GM21723 (cell line): ENCODE measurements around the gene ATP13A3.

Source experiments
- ATAC-seq: cut with Tn5 transposase; IDR thresholded peaks from one replicate; pipeline ENCODE4 v1.9.1; 2021; ENCODE audit warnings: mild to moderate bottlenecking, moderate library complexity; ENCODE audit not compliant: unreplicated experiment

Gene ATP13A3

GRCh38 chr3:194446172-194446571 lies 40.6 kb downstream of the ATP13A3 start:
- ATAC-seq, result no peak

- ATAC-seq, result no peak
These were observed 42.9 kb downstream of the ATP13A3 start for GRCh38 chr3:194443901-194444300.

- no peak for ATAC-seq
These were observed 46.0 kb downstream of the ATP13A3 start for GRCh38 chr3:194440756-194441155.

GRCh38 chr3:194439881-194440550 lies 46.8 kb downstream of the ATP13A3 start:
- ATAC-seq, result no peak

- no peak for ATAC-seq
These were observed 52.3 kb downstream of the ATP13A3 start for GRCh38 chr3:194434503-194434902.

GRCh38 chr3:194431554-194431953 lies 55.2 kb downstream of the ATP13A3 start:
- ATAC-seq, result no peak

GRCh38 chr3:194425399-194425798 lies 61.4 kb downstream of the ATP13A3 start:
- no peak for ATAC-seq

GRCh38 chr3:194424953-194425352 lies 61.8 kb downstream of the ATP13A3 start:
- ATAC-seq, result no peak

- no peak for ATAC-seq
These were observed 62.4 kb downstream of the ATP13A3 start for GRCh38 chr3:194424373-194424772.

- ATAC-seq, result no peak
These were observed 63.5 kb downstream of the ATP13A3 start for GRCh38 chr3:194423317-194423716.

GRCh38 chr3:194422188-194422587 lies 64.6 kb downstream of the ATP13A3 start:
- no peak for ATAC-seq

- ATAC-seq, result no peak
These were observed 68.1 kb downstream of the ATP13A3 start for GRCh38 chr3:194418671-194419070.

GRCh38 chr3:194407423-194407822 lies 79.4 kb downstream of the ATP13A3 start:
- ATAC-seq, result no peak

GRCh38 chr3:194405766-194406165 lies 81.0 kb downstream of the ATP13A3 start:
- no peak for ATAC-seq

- ATAC-seq, result no peak
These were observed 82.2 kb downstream of the ATP13A3 start for GRCh38 chr3:194404365-194405140.

GRCh38 chr3:194401868-194402329 lies 84.9 kb downstream of the ATP13A3 start:
- no peak for ATAC-seq

- no peak for ATAC-seq
These were observed 85.5 kb downstream of the ATP13A3 start for GRCh38 chr3:194401346-194401745.

- ATAC-seq, result no peak
These were observed 86.9 kb downstream of the ATP13A3 start for GRCh38 chr3:194399874-194400411.

- no peak for ATAC-seq
These were observed 87.6 kb downstream of the ATP13A3 start, which contains the start of gene GP5 for GRCh38 chr3:194399166-194399565. Gene GP5 (minus strand): TSS chr3:194399266. CDS start chr3:194398282, 984 bp downstream.

GRCh38 chr3:194397757-194398312 lies 89.0 kb downstream of the ATP13A3 start:
- no peak for ATAC-seq
